ENCODE measurements around the gene NSD1. TPM values are rescaled to one million over a fixed set of nuclear protein-coding genes. Genes with fewer than 3 reads are reported as not detected.
"Not testable (repeated sequence)": the region's sequence is repeated elsewhere in the genome, so short reads cannot be mapped to it uniquely, and the experiment has no call there.

NSD1 gene
- total RNA-seq, 1 donor: 32.9 TPM

- no peak for DNase-seq (ENCODE audit: low read depth in 2 of 3, low spot score in 2 of 3)
Measured at GRCh38 chr5:177338251-177339106, 204.9 kb downstream of the NSD1 start.

- DNase-seq (ENCODE audit: low read depth in 2 of 3, low spot score in 2 of 3): no peak
Measured at GRCh38 chr5:177339107-177339638, 205.6 kb downstream of the NSD1 start.

GRCh38 chr5:177343000-177343399 is 209.4 kb downstream of the NSD1 start:
- not testable (repeated sequence) for DNase-seq (ENCODE audit: low read depth in 2 of 3, low spot score in 2 of 3)

GRCh38 chr5:177343777-177344176 is 210.2 kb downstream of the NSD1 start:
- DNase-seq (ENCODE audit: low read depth in 2 of 3, low spot score in 2 of 3): no peak

- DNase-seq (ENCODE audit: low read depth in 2 of 3, low spot score in 2 of 3): no peak
Measured at GRCh38 chr5:177344891-177345290, 211.3 kb downstream of the NSD1 start.

GRCh38 chr5:177346820-177347219 is 213.2 kb downstream of the NSD1 start:
- DNase-seq (ENCODE audit: low read depth in 2 of 3, low spot score in 2 of 3): no peak

- no peak for DNase-seq (ENCODE audit: low read depth in 2 of 3, low spot score in 2 of 3)
Measured at GRCh38 chr5:177347699-177348098, 214.1 kb downstream of the NSD1 start.

GRCh38 chr5:177349362-177349647 is 215.7 kb downstream of the NSD1 start:
- no peak for DNase-seq (ENCODE audit: low read depth in 2 of 3, low spot score in 2 of 3)

- DNase-seq (ENCODE audit: low read depth in 2 of 3, low spot score in 2 of 3): no peak
Measured at GRCh38 chr5:177349762-177350161, 216.2 kb downstream of the NSD1 start.

Other genes starting within 250 kb of the NSD1 start
- 3.5 TPM for gene HK3, start 234.4 kb upstream of the NSD1 start, total RNA-seq
- 15.3 TPM for gene UIMC1, start 127.0 kb upstream of the NSD1 start, total RNA-seq
- 27.2 TPM for gene ZNF346, start 111.1 kb upstream of the NSD1 start, total RNA-seq
- gene FGFR4, start 46.9 kb upstream of the NSD1 start, total RNA-seq: 0.54 TPM
- 32.6 TPM for gene RAB24, start 169.9 kb downstream of the NSD1 start, total RNA-seq
- 105 TPM for gene PRELID1, start 170.0 kb downstream of the NSD1 start, total RNA-seq
- gene MXD3, start 178.1 kb downstream of the NSD1 start, total RNA-seq: 11.0 TPM
- 423 TPM for gene LMAN2, start 217.9 kb downstream of the NSD1 start, total RNA-seq
- 46.0 TPM for gene RGS14, start 224.2 kb downstream of the NSD1 start, total RNA-seq

Data from hematopoietic multipotent progenitor cell (in vitro differentiated cells).